HG03280 (cell line): ENCODE measurements around the gene KAT8.
"Not testable (repeated sequence)": the region's sequence is repeated elsewhere in the genome, so short reads cannot be mapped to it uniquely, and the experiment has no call there.

Source experiments
- ATAC-seq: cut with Tn5 transposase; IDR thresholded peaks from one replicate; pipeline ENCODE4 v1.9.1; 2021; ENCODE audit warnings: mild to moderate bottlenecking, moderate library complexity; ENCODE audit not compliant: unreplicated experiment

Gene KAT8

GRCh38 chr16:31130336-31130891, 12.9 kb downstream of the KAT8 start:
- ATAC-seq: no peak

GRCh38 chr16:31130899-31131298, 13.4 kb downstream of the KAT8 start:
- no peak for ATAC-seq

GRCh38 chr16:31131416-31131815, 14.0 kb downstream of the KAT8 start:
- no peak for ATAC-seq

DNA sequence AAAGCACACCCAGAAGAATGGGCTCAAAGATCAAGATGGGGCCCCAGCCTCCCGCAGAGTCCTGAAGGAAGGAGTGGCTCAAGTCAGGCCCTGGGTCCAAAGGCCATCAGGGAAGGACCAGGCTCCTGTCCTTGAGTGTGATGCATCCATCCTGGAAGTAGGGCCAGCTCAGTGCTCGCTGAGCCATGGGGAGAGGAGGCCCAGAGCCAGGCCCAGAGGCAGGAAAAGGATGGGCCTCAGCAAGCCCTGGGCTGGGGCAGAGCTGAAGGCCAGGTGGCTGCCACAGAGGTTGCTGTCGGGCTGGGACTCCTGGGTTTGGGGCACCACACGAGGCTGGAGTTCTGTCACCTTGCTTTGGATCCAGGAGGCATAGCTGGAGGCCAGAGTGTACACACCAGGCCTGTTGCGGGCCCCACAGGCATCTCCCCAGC, 14.4 kb downstream of the KAT8 start:
- no peak for ATAC-seq

DNA sequence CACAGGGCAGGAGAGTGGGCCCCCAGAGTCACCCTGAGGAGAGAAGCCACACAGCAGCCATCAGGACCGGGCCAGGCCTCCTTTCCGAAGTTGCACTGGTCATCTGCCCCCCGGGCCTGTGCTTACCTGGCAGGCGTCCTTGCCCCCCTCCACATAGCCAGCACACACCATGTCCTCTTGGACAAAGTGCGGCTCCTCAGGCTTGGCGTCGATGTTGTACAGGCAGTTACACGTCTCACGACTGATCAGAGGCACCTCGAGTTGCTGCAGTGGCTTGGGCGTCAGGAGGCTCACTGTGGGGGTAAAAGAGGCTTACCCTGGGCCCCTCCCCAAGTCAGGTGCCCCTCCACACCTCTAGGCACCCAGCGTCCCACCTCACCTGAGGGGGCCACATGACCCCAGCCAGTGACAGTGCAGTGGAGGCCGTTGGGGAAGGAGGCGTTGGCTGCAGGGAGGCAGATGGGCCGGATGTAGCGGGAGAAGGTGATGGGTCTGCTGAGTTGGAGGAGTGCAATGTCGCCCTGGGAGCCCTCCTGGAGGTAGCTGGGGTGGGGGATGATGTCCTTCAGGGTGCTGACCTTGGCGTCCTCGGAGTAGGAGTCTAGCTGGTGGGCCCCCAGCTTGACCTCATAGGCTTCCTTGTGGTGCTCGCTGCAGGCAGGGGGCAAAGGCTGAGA, 15.0 kb downstream of the KAT8 start:
- no peak for ATAC-seq

DNA sequence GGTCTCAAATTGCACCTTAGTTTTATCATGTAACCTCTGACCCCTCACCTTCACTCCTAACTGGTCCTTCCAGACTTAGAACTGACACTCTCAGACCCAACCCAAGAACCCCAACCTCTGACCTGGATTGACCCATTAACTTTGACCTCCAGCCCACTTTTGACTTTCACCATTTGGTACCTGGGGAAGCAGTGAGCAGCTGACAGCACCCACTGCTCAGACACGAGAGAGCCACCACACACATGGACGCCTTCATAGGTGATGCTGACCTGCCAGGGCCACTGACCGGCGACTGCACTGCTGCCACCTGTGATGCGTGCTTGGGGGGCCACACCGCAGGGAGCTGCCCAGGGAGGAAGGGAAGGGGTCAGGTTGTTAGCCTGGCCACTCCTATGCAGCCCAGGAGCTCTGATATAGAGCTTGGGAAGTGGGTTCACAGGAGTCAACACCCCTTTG, 15.6 kb downstream of the KAT8 start:
- no peak for ATAC-seq

- no peak for ATAC-seq
Observed at GRCh38 chr16:31134091-31134571, 16.7 kb downstream of the KAT8 start.

GRCh38 chr16:31134625-31135534, 17.4 kb downstream of the KAT8 start:
- ATAC-seq: no peak

GRCh38 chr16:31135535-31136286, 18.2 kb downstream of the KAT8 start, which contains the start of gene PRSS8:
Gene PRSS8 (minus strand): TSS chr16:31135727. CDS start chr16:31135498, 229 bp downstream.
- ATAC-seq: no peak

DNA sequence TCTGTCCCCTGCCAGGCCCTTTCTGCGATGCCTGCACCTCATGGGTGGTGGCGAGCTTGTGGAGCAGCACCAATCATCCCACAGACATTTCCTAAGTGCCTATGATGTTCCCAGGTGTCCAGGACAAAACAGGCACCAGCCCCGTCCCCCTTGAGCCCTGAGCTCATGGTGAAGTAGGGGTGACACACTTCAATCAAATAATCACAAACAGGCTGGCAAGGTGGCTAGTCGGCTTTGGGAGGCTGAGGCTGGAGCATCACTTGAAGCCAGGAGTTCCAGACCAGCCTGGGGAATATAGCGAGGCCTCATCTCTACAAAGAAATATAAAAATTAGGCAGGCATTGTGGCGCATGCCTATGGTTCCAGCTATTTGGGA, 18.8 kb downstream of the KAT8 start:
- ATAC-seq: no peak

- ATAC-seq: not testable (repeated sequence)
Observed at GRCh38 chr16:31136822-31137499, 19.5 kb downstream of the KAT8 start.

DNA sequence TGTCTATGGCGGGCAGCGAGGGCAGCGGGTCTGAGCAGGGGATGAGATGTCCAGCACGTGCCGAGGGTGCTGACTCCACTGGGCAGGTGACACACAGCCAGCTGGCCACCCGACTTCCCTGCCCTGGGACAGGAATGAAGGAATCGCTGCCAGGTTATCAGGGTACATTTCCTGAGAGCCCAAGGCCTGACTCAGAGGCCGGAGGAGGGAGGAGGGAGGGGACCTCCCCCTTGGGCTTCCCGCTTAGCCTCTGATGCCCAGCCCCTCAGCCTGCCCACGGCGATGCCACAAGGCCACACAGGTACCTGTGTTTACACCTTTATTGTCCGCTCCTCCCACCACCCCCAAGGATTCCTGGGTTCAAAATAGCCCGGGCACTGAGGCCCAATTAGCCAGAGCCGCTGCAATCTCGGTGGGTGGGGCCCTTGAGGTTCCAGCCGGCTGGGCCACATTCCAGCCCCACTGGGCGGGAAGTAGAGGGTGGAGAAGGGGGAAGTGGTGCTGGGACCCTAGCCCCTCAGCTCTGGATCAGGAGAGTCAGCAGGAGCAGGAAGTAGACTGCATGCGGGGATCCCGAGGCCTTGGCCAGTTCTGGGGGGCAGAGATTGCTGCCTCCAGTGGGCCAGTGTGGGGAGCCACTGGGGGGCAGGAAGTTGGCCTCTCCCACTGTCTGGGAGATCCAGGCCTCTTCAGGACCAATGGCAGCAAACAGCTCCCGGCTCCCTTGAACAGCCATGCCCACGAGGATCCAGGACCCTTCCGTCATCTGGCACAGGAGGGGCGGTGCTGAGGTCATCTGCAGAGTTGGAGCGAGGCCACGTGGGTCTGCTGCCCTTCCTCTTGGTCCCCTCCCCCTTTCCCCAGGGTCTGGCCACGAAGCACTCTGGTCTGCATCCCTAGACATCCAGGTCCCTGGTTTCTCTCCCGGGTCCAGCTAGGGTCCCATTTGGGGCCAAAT, 21.4 kb downstream of the KAT8 start:
- ATAC-seq: no peak

DNA sequence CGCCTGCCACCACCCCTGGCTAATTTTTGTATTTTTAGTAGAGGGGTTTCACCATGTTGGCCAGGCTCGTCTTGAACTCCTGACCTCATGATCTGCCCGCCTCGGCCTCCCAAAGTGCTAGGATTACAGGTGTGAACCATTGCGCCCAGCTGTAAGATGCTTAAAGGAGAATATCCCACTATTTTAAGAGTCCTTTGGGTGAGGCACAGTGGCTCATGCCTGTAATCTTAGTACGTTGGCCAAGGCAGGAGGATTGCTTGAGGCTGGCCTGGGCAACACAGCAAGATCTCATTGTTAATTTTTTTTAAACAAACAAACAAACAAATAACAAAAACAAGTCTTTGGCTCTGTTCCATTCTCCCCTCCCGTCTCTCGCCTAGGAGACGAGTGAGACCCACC, 23.6 kb downstream of the KAT8 start:
- not testable (repeated sequence) for ATAC-seq

- ATAC-seq: no peak
Observed at GRCh38 chr16:31141489-31142108, 24.1 kb downstream of the KAT8 start.

DNA sequence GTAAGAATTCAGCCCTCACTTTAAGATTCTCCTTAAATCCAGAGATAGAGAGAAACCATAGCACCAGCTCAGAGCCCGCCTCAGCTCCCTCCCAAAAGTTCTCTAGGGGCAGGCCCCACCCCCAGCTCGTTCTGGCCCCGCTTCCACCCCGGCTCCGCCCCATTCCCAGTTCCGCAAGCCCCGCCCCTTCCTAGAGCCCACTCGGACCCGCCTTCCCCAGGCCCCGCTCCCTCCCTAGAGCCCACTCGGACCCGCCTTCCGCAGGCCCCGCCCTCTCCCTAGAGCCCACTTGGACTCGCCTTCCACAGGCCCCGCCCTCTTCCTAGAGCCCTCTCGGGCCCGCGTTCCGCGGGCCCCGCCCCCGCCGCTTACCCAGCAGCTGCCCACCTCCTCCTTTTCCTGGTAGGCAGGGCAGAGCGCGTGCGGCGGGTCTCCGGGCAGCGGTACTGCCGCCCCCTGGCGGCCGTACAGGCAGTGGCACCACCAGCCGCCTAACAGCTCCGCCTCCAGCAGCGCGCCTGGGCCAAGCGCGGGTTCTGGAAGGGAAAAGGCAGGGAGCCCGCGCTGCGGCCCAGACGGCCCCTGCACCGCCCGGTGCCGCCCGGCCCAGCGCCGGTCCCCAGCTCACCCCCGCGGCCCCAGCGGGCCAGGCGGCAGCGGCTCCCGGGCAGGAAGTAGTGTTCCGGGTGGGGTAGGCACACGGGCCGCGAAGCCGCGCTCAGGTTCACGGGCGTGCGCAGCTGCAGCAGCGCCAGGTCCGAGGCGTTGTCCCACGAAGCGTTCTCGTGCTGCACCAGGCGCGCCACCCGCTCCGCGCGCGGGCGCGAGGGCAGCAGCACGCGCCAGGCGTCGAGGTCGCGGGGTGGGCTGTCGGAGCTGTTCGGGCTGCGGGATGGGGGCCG, 24.9 kb downstream of the KAT8 start:
- ATAC-seq: peak; percentile 90

- ATAC-seq: no peak
Observed at GRCh38 chr16:31143011-31143693, 25.7 kb downstream of the KAT8 start.

DNA sequence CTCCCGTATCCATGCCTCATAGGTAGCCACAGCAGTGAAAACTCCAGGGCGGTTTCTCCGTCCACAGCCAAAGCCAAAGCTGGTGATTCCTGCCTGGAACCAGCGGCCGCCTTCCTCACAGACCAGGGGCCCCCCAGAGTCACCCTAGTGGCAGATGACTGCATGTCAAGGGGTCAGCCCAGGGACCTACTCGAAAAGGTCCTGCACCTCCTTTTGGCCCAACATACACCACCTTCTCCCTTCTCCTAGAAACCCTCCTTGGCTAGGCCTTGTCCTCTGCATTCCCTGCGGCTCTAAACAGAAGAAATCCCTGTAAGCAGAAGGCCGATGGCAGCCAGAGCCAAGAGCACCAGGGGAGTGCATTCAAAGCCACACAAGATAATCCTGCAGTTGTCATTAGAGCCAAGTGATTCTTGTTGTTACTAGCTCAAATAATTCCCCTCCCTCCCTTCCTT, 26.3 kb downstream of the KAT8 start:
- no peak for ATAC-seq
